GM23338 (cell line): ENCODE data around the gene SH2D2A. TPM values are rescaled to one million over a fixed set of nuclear protein-coding genes. Genes with fewer than 3 reads are reported as not detected.

Source experiments
- ATAC-seq: fragments of 200-7000 bp; cut with Tn5 transposase; 3 replicates; pipeline ENCODE4 v1.9.1; 2020
- DNase-seq: peaks from one replicate; pipeline ENCODE4 v3.0.0-alpha.2; 2015; ENCODE audit warnings: low spot score
- H2AFZ ChIP-seq: fragments of 200-600 bp; sonication (generic); 2 replicates; pipeline ENCODE4 v1.8.0; 2016; ENCODE audit warnings: antibody characterized with exemption, mild to moderate bottlenecking, moderate library complexity
- H3F3A ChIP-seq: fragments of 200-600 bp; sonication (generic); replicated peaks from 2 replicates; pipeline ENCODE4 v1.8.0; 2017; ENCODE audit warnings: antibody characterized with exemption, mixed run types, low read depth
- H3K27ac ChIP-seq: fragments of 200-600 bp; sonication (generic); 2 replicates; pipeline ENCODE4 v1.6.1; 2016; ENCODE audit warnings: low read depth
- H3K27me3 ChIP-seq: fragments of 200-600 bp; sonication (generic); 2 replicates; pipeline ENCODE4 v1.8.0; 2016; ENCODE audit warnings: mild to moderate bottlenecking, mixed run types, moderate library complexity; ENCODE audit not compliant: insufficient read depth
- H3K36me3 ChIP-seq: fragments of 200-600 bp; sonication (generic); 2 replicates; pipeline ENCODE4 v1.8.0; 2016; ENCODE audit warnings: mild to moderate bottlenecking; ENCODE audit not compliant: insufficient read depth
- H3K4me1 ChIP-seq: fragments of 200-600 bp; sonication (generic); 2 replicates; pipeline ENCODE4 v1.8.0; 2016; ENCODE audit warnings: mild to moderate bottlenecking, moderate library complexity; ENCODE audit not compliant: insufficient read depth
- H3K4me2 ChIP-seq: fragments of 200-600 bp; sonication (generic); 2 replicates; pipeline ENCODE4 v1.7.1; 2017; ENCODE audit warnings: mixed run types
- H3K4me3 ChIP-seq: fragments of 200-600 bp; sonication (generic); 2 replicates; pipeline ENCODE4 v1.6.1; 2016; ENCODE audit warnings: mixed run types
- H3K79me2 ChIP-seq: fragments of 200-600 bp; sonication (generic); replicated peaks from 2 replicates; pipeline ENCODE4 v1.8.0; 2017; ENCODE audit warnings: mild to moderate bottlenecking; ENCODE audit not compliant: insufficient read depth
- H3K9me2 ChIP-seq: fragments of 200-600 bp; sonication (generic); 2 replicates; pipeline ENCODE4 v1.8.0; 2017; ENCODE audit not compliant: insufficient read depth
- H4K20me1 ChIP-seq: fragments of 200-600 bp; sonication (generic); replicated peaks from 2 replicates; pipeline ENCODE4 v1.8.0; 2017; ENCODE audit warnings: mild to moderate bottlenecking; ENCODE audit not compliant: insufficient read depth
- H3K27ac Mint-ChIP-seq: 2 replicates; pipeline ENCODE4 v1.8.0; 2020; ENCODE audit warnings: inconsistent platforms, mild to moderate bottlenecking, moderate library complexity, mixed read lengths
- H3K27me3 Mint-ChIP-seq: 3 replicates; pipeline ENCODE4 v1.8.0; 2022; ENCODE audit warnings: low read depth, mild to moderate bottlenecking, moderate library complexity, mixed read lengths, inconsistent platforms; ENCODE audit not compliant: insufficient read depth, poor library complexity
- H3K36me3 Mint-ChIP-seq: 3 replicates; pipeline ENCODE4 v1.8.0; 2021; ENCODE audit warnings: low read depth, mild to moderate bottlenecking, inconsistent platforms, moderate library complexity, mixed read lengths
- H3K4me1 Mint-ChIP-seq: 3 replicates; pipeline ENCODE4 v1.8.0; 2020; ENCODE audit warnings: mild to moderate bottlenecking, inconsistent platforms, mixed read lengths
- H3K4me3 Mint-ChIP-seq: 3 replicates; pipeline ENCODE4 v1.8.0; 2021; ENCODE audit warnings: moderate library complexity, mild to moderate bottlenecking, inconsistent platforms, mixed read lengths
- H3K9me3 Mint-ChIP-seq: 3 replicates; pipeline ENCODE4 v1.8.0; 2020; ENCODE audit warnings: moderate library complexity, mild to moderate bottlenecking, inconsistent platforms, mixed read lengths
- POLR2AphosphoS5 ChIP-seq: IDR thresholded peaks from 2 replicates; pipeline ENCODE4 v1.6.1; 2016; ENCODE audit warnings: antibody characterized with exemption, low read depth
- polyA plus RNA-seq: library from polyadenylated mRNA; unstranded; fragments of >200 nt; fragmentation: Nextera tagmentation; extraction: Ambion mirVana; gene quantifications from 2 replicates; pipeline ENCODE4 v1.2.1, GENCODE V29; 2016
- total RNA-seq: library from RNA; depleted of rRNA; stranded (reverse); fragments of >200 nt; shearing (Covaris generic); gene quantifications from 2 replicates; pipeline ENCODE4 v1.2.3, GENCODE V29; 2014
- TF ChIP-seq, protein P1 (sequence below): IDR thresholded peaks from 2 replicates; pipeline ENCODE4 v1.6.1; 2016; ENCODE audit warnings: antibody characterized with exemption
- TF ChIP-seq, protein P2 (sequence below), 2 experiments: fragments of 200-600 bp in 1 of 2; sonication (generic) in 1 of 2; conservative IDR thresholded peaks; 2 replicates each; pipeline versions ENCODE4 v1.5.1 to v1.6.1; 2016 to 2017; ENCODE audit warnings: antibody characterized with exemption in 2 of 2, low read depth in 2 of 2, mild to moderate bottlenecking in 2 of 2, moderate library complexity in 1 of 2

Gene SH2D2A
- total and polyA plus RNA-seq, 2 experiments from 2014 or later = 5.5 to 11.5 TPM

DNA sequence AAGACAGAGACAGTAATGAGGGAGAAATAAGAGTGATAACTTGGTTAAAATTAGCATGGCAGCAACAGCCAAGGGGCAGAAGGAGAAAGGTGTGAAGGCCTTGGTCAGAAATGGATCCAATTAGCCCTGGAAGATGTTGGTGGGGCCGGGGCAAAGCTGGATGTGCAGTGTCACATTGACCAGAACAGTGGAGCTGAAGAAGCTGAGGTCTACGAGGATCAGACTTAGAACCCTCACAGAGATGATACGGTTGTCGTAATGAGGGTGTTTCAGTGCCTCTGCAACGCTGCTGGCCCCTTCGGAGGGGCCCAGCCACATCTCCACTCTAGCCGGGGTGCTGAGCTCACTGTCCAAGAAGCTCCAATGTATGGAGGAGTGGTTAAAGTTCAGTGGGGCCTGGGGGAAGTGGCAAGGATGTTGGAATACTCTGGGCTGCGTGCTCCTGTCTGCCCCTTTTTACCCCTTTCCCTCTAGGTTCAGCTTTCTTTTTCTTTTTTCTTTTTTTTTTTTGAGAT is 14.2 kb downstream of the SH2D2A start:
- H3F3A ChIP-seq = peaks cover 7% of the 10 kb centered on the region; the same call in 1 of the 2 replicates
- no peaks in the 10 kb centered on the region for H3K27me3 ChIP-seq
- H3K79me2 ChIP-seq = no peaks in the 10 kb centered on the region; the same call in 1 of the 2 replicates
- H3K9me2 ChIP-seq = no peaks in the 10 kb centered on the region
- H3K4me1 ChIP-seq = no peaks in the 10 kb centered on the region
- peaks cover 15% of the 10 kb centered on the region for H3K36me3 ChIP-seq
- Mint-ChIP-seq H3K27ac (no peak overlapping the region), H3K27me3 (peaks cover 14% of the 10 kb centered on the region), H3K4me1 (no peaks in the 10 kb centered on the region), H3K9me3 (no peaks in the 10 kb centered on the region), H3K36me3 (peaks cover 42% of the 10 kb centered on the region), H3K4me3 (no peak overlapping the region)
- TF ChIP-seq POLR2AphosphoS5 = peak; percentile 14; the same call in 1 of the 2 replicates
- TF ChIP-seq, protein P1, sequence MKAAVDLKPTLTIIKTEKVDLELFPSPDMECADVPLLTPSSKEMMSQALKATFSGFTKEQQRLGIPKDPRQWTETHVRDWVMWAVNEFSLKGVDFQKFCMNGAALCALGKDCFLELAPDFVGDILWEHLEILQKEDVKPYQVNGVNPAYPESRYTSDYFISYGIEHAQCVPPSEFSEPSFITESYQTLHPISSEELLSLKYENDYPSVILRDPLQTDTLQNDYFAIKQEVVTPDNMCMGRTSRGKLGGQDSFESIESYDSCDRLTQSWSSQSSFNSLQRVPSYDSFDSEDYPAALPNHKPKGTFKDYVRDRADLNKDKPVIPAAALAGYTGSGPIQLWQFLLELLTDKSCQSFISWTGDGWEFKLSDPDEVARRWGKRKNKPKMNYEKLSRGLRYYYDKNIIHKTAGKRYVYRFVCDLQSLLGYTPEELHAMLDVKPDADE = no peak
- no peak overlapping the region for H3K4me3 ChIP-seq
- DNase-seq = no peak
- no peak overlapping the region for H3K27ac ChIP-seq
- H4K20me1 ChIP-seq = peaks cover 13% of the 10 kb centered on the region; the same call in 1 of the 2 replicates
- no peak overlapping the region for H3K4me2 ChIP-seq
- no peak overlapping the region for H2AFZ ChIP-seq
- ATAC-seq = 0 out of 3 replicates have a peak, but pooled peaks have one; percentile 10

GRCh38 chr1:156801409-156802121 is 15.1 kb downstream of the SH2D2A start:
- no peak overlapping the region for H3K4me3 Mint-ChIP-seq
- no peaks in the 10 kb centered on the region; the same call in 1 of the 2 replicates for H3K79me2 ChIP-seq
- no peaks in the 10 kb centered on the region for H3K9me3 Mint-ChIP-seq
- peaks cover 12% of the 10 kb centered on the region; the same call in 1 of the 2 replicates for H3F3A ChIP-seq
- H4K20me1 ChIP-seq = peaks cover 14% of the 10 kb centered on the region; the same call in 1 of the 2 replicates
- H2AFZ ChIP-seq = no peak overlapping the region
- no peak for DNase-seq
- H3K27me3 Mint-ChIP-seq = peaks cover 16% of the 10 kb centered on the region
- ATAC-seq = no peak
- H3K4me1 ChIP-seq = no peaks in the 10 kb centered on the region
- TF ChIP-seq, protein P2, sequence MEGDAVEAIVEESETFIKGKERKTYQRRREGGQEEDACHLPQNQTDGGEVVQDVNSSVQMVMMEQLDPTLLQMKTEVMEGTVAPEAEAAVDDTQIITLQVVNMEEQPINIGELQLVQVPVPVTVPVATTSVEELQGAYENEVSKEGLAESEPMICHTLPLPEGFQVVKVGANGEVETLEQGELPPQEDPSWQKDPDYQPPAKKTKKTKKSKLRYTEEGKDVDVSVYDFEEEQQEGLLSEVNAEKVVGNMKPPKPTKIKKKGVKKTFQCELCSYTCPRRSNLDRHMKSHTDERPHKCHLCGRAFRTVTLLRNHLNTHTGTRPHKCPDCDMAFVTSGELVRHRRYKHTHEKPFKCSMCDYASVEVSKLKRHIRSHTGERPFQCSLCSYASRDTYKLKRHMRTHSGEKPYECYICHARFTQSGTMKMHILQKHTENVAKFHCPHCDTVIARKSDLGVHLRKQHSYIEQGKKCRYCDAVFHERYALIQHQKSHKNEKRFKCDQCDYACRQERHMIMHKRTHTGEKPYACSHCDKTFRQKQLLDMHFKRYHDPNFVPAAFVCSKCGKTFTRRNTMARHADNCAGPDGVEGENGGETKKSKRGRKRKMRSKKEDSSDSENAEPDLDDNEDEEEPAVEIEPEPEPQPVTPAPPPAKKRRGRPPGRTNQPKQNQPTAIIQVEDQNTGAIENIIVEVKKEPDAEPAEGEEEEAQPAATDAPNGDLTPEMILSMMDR (conservative IDR thresholded peaks at IDR 0.05; ENCODE audit: low read depth in 2 of 2) = 0 out of 4 replicates have a peak, but pooled peaks of 1 of the 2 experiments have one; percentile 15
- TF ChIP-seq, protein P1 = no peak
- H3K27ac ChIP-seq = no peak overlapping the region
- H3K36me3 ChIP-seq = peaks cover 15% of the 10 kb centered on the region
- no peaks in the 10 kb centered on the region for H3K9me2 ChIP-seq
- H3K36me3 Mint-ChIP-seq = peaks cover 46% of the 10 kb centered on the region
- no peaks in the 10 kb centered on the region for H3K27me3 ChIP-seq
- H3K4me3 ChIP-seq = no peak overlapping the region
- H3K27ac Mint-ChIP-seq = no peak overlapping the region
- no peaks in the 10 kb centered on the region for H3K4me1 Mint-ChIP-seq
- H3K4me2 ChIP-seq = no peak overlapping the region
